ENCODE data around the gene PUDP. TPM values are rescaled to one million over a fixed set of nuclear protein-coding genes. Genes with fewer than 3 reads are reported as not detected.

PUDP gene
- polyA plus RNA-seq, 4 donors: 18.4 to 25.8 (median 21.4) TPM

- DNase-seq (ENCODE audit: low read depth in 4 of 4, low spot score in 2 of 4): no peak
Measured at GRCh38 chrX:7147413-7147977, 458 bp downstream of the PUDP start, which contains the start of gene STS. Gene STS, plus strand, starts transcription at chrX:7147712. Its CDS starts 105,488 bp downstream, at chrX:7253200.

DNA sequence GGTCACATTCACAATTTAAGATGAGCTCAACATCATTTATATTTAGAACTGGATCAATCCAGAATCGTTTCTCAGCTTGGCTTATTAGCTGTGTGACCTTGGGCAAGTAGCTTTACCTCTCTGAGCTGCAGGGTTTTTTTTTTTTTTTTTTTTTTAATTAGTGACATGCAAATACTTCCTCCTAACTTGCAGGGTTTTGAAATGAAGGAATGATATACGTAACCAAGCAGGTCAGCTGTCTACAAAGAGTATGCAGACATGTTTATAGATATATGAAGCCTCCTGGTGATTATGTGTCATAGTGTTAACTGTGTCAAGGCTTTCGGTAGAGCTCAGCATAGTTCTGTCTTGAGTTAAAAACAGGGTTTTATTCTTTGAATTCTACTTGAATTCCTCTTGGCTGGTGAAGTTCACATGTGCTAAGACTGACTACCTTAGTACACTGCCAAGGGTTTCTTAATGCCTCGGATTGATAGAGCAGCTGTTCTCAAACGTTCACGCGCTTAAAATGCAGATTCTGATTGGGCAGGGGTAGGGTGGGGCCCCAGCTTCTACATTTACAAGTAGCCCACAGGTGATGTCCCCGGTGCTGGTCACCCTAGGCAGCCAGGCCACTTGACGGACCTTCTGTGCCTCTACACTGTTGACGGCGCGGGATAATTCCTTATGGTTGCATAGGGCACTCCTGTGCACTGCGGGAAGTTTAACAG is 1.1 kb downstream of the PUDP start:
- no peak for DNase-seq (ENCODE audit: low read depth in 4 of 4, low spot score in 2 of 4)

DNA sequence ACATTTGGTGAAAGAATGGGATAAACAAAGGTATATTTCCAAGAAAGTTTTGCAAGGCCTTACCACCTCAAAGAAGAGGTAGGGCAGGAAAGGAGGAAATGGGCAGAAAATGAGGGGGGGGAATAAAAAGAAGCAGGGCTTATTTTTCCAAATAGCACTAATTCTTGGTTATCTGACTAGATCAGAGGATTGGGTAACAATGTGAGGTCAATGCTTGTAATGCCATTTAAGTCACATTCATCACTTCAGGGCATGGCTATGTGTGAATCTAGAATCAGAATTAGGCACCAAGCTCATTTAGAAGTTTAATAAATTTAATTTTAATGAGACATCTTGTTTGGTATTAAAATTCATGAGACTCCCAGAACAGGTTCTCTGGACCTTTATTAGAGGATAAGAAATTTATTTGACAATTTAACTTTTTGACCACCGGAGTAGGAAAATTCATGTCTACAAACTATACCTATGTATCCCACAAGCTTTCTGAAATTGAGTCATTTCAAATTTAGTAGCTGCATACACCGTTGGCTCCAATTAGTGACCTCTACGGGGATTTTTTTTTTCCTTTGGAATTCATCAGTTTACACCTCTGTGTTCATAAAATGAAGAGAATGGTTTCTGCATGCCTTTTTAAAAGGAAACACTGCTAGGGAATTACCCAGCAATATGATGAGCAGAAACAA is 1.8 kb downstream of the PUDP start:
- no peak for DNase-seq (ENCODE audit: low read depth in 4 of 4, low spot score in 2 of 4)

DNA sequence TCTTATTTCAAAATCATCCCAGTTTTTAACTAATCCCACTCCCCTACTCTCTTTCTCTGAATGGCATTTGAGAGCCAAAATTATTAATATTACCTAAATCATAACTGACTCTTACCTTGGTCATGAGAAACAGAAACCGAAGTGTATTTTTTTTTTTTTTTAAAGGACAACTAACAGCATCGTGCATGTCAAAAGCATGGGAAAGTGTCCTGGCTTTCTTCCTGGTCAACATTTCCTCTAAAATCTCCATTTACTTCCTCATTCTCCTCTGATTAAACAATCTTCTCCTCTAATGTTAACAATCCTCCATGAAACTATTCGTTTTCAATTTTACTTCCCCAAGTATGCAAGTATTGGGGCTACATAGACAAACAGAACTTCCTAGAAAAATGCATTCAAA is 2.5 kb downstream of the PUDP start:
- no peak for DNase-seq (ENCODE audit: low read depth in 4 of 4, low spot score in 2 of 4)

- no peak for DNase-seq (ENCODE audit: low read depth in 4 of 4, low spot score in 2 of 4)
Measured at GRCh38 chrX:7143941-7144525, 3.9 kb downstream of the PUDP start.

DNA sequence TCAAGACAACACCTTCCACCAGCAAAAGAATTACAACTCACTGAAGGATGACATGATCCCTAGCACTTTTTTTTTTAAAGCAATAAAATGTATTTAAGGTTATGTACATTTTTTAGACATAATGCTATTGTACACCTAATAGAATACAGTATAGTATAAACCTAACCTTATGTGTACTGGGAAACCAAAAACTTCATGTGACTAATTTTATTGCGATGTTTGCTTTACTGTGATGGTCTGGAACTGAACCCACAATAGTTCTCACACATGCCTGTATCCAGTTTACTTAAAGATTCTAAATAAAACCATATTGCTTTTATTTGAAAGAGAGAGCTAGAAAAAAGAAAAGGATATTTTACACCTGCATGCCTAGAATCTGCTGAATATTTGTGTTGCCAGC is 4.9 kb downstream of the PUDP start:
- DNase-seq (ENCODE audit: low read depth in 4 of 4, low spot score in 2 of 4): no peak

DNA sequence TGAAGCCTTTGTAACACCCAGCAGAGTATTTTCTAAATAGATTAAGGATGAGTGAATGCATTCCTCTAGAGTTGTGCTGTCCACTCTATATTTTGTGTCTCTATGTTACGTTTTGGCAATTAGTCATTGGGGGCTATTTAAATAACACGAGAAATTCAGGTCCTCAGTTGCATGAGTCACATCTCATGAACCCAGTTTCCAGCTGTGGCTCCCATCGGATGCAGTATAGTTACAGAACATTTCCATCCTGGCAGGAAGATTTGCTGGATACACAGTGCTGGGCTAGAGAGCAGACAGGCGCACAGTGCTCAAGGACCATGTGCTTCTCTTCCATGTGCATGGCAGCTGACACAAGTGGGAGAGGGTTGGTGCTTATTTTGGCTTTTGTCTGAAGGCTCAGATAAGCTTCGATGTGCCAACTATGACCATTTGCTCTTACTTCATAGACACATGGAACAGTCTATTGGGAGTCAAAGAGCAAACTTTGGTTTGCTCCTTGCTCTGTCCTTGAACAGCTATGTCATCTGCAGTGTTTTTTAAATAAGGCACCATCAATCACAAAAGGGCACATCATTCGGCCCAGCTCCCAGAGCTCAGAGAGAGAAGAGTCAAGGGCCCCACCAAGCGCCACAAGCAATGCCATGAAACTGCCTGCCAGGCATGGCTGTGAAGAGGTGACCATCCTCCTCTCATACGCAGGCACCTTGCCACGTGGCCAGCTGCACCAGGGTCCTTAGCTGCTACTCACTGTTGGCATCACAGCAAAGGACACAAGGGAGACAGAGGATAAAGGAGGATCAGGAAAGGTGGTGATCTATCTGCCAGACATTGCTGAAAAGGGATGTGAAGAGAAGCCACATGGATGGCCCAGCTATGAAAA is 8.5 kb downstream of the PUDP start:
- no peak for DNase-seq (ENCODE audit: low read depth in 4 of 4, low spot score in 2 of 4)

DNA sequence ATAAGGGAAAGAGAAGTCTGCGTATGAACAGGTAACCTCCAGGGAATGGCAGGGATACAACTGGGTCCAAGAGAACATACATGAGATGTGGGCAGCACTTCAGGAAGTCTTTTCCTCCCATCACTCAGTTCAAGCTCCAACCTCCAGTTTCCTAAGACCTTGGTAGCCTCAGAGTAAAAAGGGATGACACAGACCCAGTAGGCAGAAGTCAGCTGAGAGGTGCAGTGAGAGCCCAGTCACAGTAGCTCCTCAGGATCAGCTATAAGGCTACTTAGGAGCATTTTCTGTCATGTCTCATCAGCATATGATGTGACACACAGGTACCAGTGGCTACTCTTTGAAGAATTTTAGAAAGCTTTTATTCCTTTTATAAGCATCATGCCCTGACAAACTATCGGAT is 13.0 kb downstream of the PUDP start:
- DNase-seq (ENCODE audit: low read depth in 4 of 4, low spot score in 2 of 4): no peak

GRCh38 chrX:7133050-7133440 is 14.9 kb downstream of the PUDP start:
- no peak for DNase-seq (ENCODE audit: low read depth in 4 of 4, low spot score in 2 of 4)

- DNase-seq (ENCODE audit: low read depth in 4 of 4, low spot score in 2 of 4): no peak
Measured at GRCh38 chrX:7132335-7133049, 15.5 kb downstream of the PUDP start.

DNA sequence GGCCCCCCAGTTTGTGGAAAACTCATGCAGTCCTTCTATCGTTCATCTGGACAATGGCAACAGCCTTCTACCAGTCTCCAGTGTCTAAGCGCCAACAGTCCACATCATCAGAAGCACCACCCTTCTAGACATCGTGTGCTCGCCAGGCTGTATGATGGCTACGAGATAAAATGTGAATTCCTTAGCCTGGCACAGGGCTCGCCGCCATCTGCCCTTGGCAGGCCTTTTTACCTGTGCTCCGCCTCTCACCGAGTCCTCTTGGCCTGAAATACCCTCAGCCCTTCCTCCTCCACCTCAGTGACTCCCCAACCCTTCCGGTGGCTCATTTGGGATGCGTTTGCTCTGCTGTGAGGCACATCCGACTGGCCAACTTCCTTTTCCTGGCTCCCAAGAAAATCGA is 16.3 kb downstream of the PUDP start:
- no peak for DNase-seq (ENCODE audit: low read depth in 4 of 4, low spot score in 2 of 4)

- no peak for DNase-seq (ENCODE audit: low read depth in 4 of 4, low spot score in 2 of 4)
Measured at GRCh38 chrX:7127056-7127455, 20.9 kb downstream of the PUDP start.

GRCh38 chrX:7120878-7121219 is 27.1 kb downstream of the PUDP start:
- DNase-seq (ENCODE audit: low read depth in 4 of 4, low spot score in 2 of 4): no peak

- DNase-seq (ENCODE audit: low read depth in 4 of 4, low spot score in 2 of 4): no peak
Measured at GRCh38 chrX:7119950-7120877, 27.7 kb downstream of the PUDP start.

- DNase-seq (ENCODE audit: low read depth in 4 of 4, low spot score in 2 of 4): no peak
Measured at GRCh38 chrX:7117587-7117986, 30.4 kb downstream of the PUDP start.

DNA sequence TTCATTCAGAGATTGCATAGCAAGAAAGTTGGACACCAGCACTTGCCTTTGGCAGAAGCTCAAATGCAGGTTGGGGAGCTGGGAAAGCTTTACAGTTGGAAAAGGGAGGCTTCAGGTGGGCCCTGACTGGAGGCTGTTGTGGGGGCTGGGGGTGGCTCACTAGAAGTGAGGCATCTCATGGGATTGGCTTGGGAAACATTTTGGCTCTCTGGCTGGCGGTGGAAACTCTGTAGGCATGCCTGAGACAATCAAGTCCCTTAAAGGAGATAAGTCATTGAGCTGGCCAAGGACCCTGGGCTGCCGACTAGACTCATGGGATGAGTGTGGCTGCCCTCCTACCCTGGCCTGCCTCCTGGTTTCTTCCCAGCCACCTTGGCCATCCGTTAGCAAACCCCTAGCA is 31.9 kb downstream of the PUDP start:
- no peak for DNase-seq (ENCODE audit: low read depth in 4 of 4, low spot score in 2 of 4)

- DNase-seq (ENCODE audit: low read depth in 4 of 4, low spot score in 2 of 4): no peak
Measured at GRCh38 chrX:7115557-7115956, 32.4 kb downstream of the PUDP start.

GRCh38 chrX:7112071-7112470 is 35.9 kb downstream of the PUDP start:
- no peak for DNase-seq (ENCODE audit: low read depth in 4 of 4, low spot score in 2 of 4)

- DNase-seq (ENCODE audit: low read depth in 4 of 4, low spot score in 2 of 4): no peak
Measured at GRCh38 chrX:7111518-7111917, 36.4 kb downstream of the PUDP start.

Data from left renal cortex interstitium (tissue), 4 donors.